ENCODE measurements around the gene UROS.
A peak's percentile ranks its signal among the peaks of the same experiment; 100 is the strongest.

DNA sequence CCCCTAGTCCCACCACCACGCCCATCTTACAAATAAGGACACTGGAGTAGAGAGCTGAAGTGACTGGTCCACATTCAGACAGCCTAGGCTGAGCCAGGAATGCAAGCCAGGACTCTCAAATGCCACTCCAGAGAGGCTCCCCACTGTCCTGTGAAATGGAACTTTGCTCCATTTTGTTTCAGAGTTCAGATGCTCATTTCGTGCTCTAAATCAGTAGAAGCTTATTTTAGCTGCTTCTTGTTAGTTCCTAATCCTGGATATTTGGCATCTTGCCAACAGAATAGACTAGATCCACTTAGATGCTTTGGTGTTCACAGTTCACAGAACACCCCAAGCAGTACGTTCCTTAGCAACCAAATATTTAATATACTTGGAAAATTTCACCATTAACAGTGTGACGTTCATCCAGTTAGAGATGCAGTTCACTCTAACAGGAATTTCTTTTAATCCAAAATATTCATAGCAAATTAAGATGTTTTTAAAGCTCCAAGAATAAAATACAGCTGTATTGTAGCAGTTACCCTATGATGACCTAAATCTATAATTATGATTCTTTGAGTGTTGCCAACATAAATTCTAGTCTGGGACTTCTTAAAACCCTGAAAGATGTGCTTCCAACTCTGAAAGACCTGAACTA is 54.7 kb downstream of the UROS start:
- TF ChIP-seq RAD21 (IDR thresholded peaks at IDR 0.05; ENCODE audit: low read depth), result no peak
- TF ChIP-seq TEAD4 (IDR thresholded peaks at IDR 0.05), result no peak
- no peak for TF ChIP-seq CEBPB (IDR thresholded peaks at IDR 0.05)
- no peak for TF ChIP-seq EGR1 (IDR thresholded peaks at IDR 0.05)
- TF ChIP-seq, protein P1, sequence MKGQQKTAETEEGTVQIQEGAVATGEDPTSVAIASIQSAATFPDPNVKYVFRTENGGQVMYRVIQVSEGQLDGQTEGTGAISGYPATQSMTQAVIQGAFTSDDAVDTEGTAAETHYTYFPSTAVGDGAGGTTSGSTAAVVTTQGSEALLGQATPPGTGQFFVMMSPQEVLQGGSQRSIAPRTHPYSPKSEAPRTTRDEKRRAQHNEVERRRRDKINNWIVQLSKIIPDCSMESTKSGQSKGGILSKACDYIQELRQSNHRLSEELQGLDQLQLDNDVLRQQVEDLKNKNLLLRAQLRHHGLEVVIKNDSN (IDR thresholded peaks at IDR 0.05), result no peak
- TF ChIP-seq EP300 (IDR thresholded peaks at IDR 0.05; ENCODE audit: borderline replicate concordance), result no peak
- TF ChIP-seq CREB1 (IDR thresholded peaks at IDR 0.05; ENCODE audit: low read depth), result no peak
- TF ChIP-seq NFIC (IDR thresholded peaks at IDR 0.05), result peak; percentile 93
- no peak for TF ChIP-seq YY1 (IDR thresholded peaks at IDR 0.05; ENCODE audit: low read depth)

Measured in Ishikawa (cell line).